Peyer's patch (tissue), 4 donors: ENCODE data around the gene C19orf44.

ENCODE experiments used
- CTCF ChIP-seq, 6 experiments: fragments of 450-650 bp in 4 of 6; fragments of 200-600 bp in 2 of 6; sonication (generic) in 1 of 6; IDR thresholded peaks; one replicate each; pipeline ENCODE4 v1.5.1; 2017 to 2019; ENCODE audit warnings: antibody characterized with exemption in 6 of 6, mild to moderate bottlenecking in 3 of 6, moderate library complexity in 1 of 6
- POLR2A ChIP-seq, 2 donors: fragments of 450-650 bp; IDR thresholded peaks; one replicate each; pipeline ENCODE4 v1.5.1; 2017; ENCODE audit warnings: antibody characterized with exemption in 2 of 2, mild to moderate bottlenecking in 2 of 2, moderate library complexity in 2 of 2

DNA sequence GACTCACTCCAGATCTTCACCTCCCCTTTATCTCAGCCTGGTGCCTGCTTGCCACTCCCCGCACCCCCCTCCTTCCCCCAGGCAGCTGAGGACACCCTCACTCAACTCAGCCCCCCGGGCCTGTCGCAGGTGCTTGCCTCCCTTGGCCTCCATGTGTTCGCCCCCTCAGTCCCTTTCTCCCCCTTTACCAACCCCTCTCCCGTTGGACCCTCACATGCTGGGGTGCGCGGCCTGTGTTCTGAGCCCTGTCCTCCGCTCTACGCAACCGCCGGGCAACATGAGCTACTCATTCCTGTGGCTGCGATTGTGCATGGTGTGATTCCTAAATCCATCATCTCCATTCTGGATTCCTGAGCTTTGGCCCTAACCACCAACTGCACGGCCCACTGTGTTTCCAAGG is 40.9 kb downstream of the C19orf44 start:
- TF ChIP-seq CTCF (IDR thresholded peaks at IDR 0.05) = no peak
- TF ChIP-seq POLR2A (IDR thresholded peaks at IDR 0.05) = no peak
